DMS153 (cell line): ENCODE results near the gene ZNF202.
"Not testable (repeated sequence)": the region's sequence is repeated elsewhere in the genome, so short reads cannot be mapped to it uniquely, and the experiment has no call there.

ENCODE experiments used
- DNase-seq: peaks from one replicate; lab custom pipeline; 2025; lab: John Stamatoyannopoulos, UW

Gene ZNF202

GRCh38 chr11:123742031-123742723 lies 717 bp upstream of the ZNF202 start:
- no peak for DNase-seq

- DNase-seq: no peak
Observed at GRCh38 chr11:123740787-123741158, 687 bp downstream of the ZNF202 start.

GRCh38 chr11:123738374-123738773 lies 3.1 kb downstream of the ZNF202 start:
- DNase-seq: no peak

- no peak for DNase-seq
Observed at GRCh38 chr11:123736769-123737168, 4.7 kb downstream of the ZNF202 start.

- no peak for DNase-seq
Observed at GRCh38 chr11:123729602-123730001, 11.9 kb downstream of the ZNF202 start.

GRCh38 chr11:123725995-123726655 lies 15.3 kb downstream of the ZNF202 start:
- DNase-seq: no peak

GRCh38 chr11:123719452-123719851 lies 22.0 kb downstream of the ZNF202 start:
- no peak for DNase-seq

GRCh38 chr11:123718469-123718868 lies 23.0 kb downstream of the ZNF202 start:
- DNase-seq: no peak

- no peak for DNase-seq
Observed at GRCh38 chr11:123718063-123718462, 23.4 kb downstream of the ZNF202 start.

GRCh38 chr11:123712627-123713026 lies 28.8 kb downstream of the ZNF202 start:
- DNase-seq: not testable (repeated sequence)

- peak; percentile 35 for DNase-seq
Observed at GRCh38 chr11:123707606-123708205, 33.8 kb downstream of the ZNF202 start.

- DNase-seq: no peak
Observed at GRCh38 chr11:123707206-123707605, 34.3 kb downstream of the ZNF202 start.

- no peak for DNase-seq
Observed at GRCh38 chr11:123704341-123704740, 37.1 kb downstream of the ZNF202 start.

GRCh38 chr11:123702696-123703095 lies 38.8 kb downstream of the ZNF202 start:
- DNase-seq: no peak

- DNase-seq: no peak
Observed at GRCh38 chr11:123702139-123702538, 39.3 kb downstream of the ZNF202 start.

- DNase-seq: no peak
Observed at GRCh38 chr11:123700772-123701171, 40.7 kb downstream of the ZNF202 start.

GRCh38 chr11:123698546-123699127 lies 42.8 kb downstream of the ZNF202 start:
- no peak for DNase-seq

- DNase-seq: no peak
Observed at GRCh38 chr11:123696183-123696582, 45.3 kb downstream of the ZNF202 start.

GRCh38 chr11:123695231-123695630 lies 46.2 kb downstream of the ZNF202 start:
- DNase-seq: no peak

- DNase-seq: no peak
Observed at GRCh38 chr11:123694551-123694950, 46.9 kb downstream of the ZNF202 start.

- DNase-seq: no peak
Observed at GRCh38 chr11:123692961-123693360, 48.5 kb downstream of the ZNF202 start.

GRCh38 chr11:123690485-123690884 lies 51.0 kb downstream of the ZNF202 start:
- DNase-seq: no peak

GRCh38 chr11:123684601-123685000 lies 56.9 kb downstream of the ZNF202 start:
- DNase-seq: no peak
